Body of pancreas (tissue), 4 donors: ENCODE data around the gene CTCF. TPM values are rescaled to one million over a fixed set of nuclear protein-coding genes. Genes with fewer than 3 reads are reported as not detected.

Experiments used
- ATAC-seq: fragments of 150-250 bp; one replicate; pipeline ENCODE4 v1.9.1; 2016
- DNase-seq, 4 donors: peaks; one replicate each; pipeline ENCODE4 v3.0.0-alpha.2; 2019
- H3K27ac ChIP-seq, 4 donors: fragments of 200-600 bp; sonication (generic); 1 replicate in 3 of 4; 2 replicates in 1 of 4; pipeline versions ENCODE4 v1.5.1 to v1.6.1; 2016 to 2019; ENCODE audit warnings: mild to moderate bottlenecking in 1 of 4, mixed read lengths in 1 of 4, moderate library complexity in 1 of 4
- H3K27me3 ChIP-seq, 2 donors: fragments of 200-600 bp; sonication (generic); one replicate each; pipeline ENCODE4 v1.6.0; 2016; ENCODE audit warnings: mild to moderate bottlenecking in 1 of 2
- H3K36me3 ChIP-seq, 2 donors: fragments of 200-600 bp; sonication (generic); replicated peaks in 1 of 2; 2 replicates each; pipeline ENCODE4 v1.5.1; 2016; ENCODE audit warnings: low read depth in 2 of 2; ENCODE audit not compliant: insufficient read depth in 1 of 2
- H3K4me1 ChIP-seq: fragments of 200-600 bp; sonication (generic); one replicate; pipeline ENCODE4 v1.6.0; 2016
- H3K4me3 ChIP-seq, 2 donors: fragments of 200-600 bp; sonication (generic); 1 replicate in 1 of 2; 2 replicates in 1 of 2; pipeline ENCODE4 v1.5.1; 2016 to 2019
- H3K9me3 ChIP-seq, 3 donors: fragments of 200-600 bp; sonication (generic); 1 replicate in 2 of 3; 2 replicates in 1 of 3; pipeline ENCODE4 v1.5.1; 2016
- POLR2A ChIP-seq, 3 donors: fragments of 450-650 bp; IDR thresholded peaks; one replicate each; pipeline ENCODE4 v1.6.1; 2016; ENCODE audit warnings: antibody characterized with exemption in 3 of 3, mild to moderate bottlenecking in 2 of 3
- WGBS, 2 donors: methylation state at CpG; one replicate each; pipeline ENCODE4 v1.1.5; 2017; 5-methylcytosine and 5-hydroxymethylcytosine counted together
- intact Hi-C: fragments of 100-400 bp; cut with DNase I; formaldehyde crosslinking; loops from one replicate; pipeline ENCODE4 v1.15.1; 2023
- total RNA-seq, 2 donors: library from RNA; depleted of rRNA; stranded (reverse); fragments of >200 nt; gene quantifications; one replicate each; pipeline ENCODE4 v1.1.0, GENCODE V29; 2016
- TF ChIP-seq, protein P1 (sequence below), 7 experiments: fragments of 450-650 bp in 4 of 7; fragments of 200-600 bp in 3 of 7; sonication (generic) in 3 of 7; IDR thresholded peaks; one replicate each; pipeline ENCODE4 v1.5.1; 2016 to 2019; ENCODE audit warnings: antibody characterized with exemption in 7 of 7

Gene CTCF
- total RNA-seq, 2 donors from 2014 or later: 24.4 to 33.0 TPM

DNA sequence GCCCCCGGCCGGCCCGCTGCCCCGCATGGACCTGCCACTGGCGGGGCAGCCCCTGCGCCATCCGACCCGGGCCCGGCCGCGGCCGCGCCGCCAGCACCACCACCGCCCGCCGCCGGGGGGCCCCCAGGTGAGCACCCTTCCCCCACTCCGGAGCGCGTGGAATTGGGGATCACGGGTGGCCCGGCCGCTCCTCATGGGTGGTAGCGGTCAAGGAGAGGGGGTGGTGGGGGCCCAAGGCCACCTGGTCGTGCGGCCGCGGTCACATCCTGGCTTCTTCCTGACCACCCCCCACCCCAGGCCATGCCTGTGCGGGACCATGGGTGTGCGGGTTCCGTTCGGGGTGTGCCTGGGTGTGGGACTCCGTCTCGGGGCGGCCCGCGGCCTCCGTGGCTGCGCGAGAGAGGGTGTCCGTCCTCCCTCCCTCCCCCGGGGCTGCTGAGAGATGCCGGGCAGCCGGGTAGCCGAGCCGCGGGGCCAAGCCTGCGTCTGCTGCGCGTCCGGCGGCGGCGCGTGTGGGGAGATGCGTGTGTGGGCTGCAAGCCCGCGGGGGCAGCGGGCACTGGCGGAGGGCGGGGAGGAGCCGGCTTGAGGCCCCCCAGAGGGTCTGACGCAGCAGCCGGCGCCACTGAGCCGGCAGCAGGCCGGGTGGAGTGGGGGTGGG, 90.9 kb downstream of the CTCF start:
- intact Hi-C loops: no loop called here
- Histone ChIP-seq H3K4me3 (no peak overlapping the region), H3K9me3 (no peaks in the 10 kb centered on the region), H3K27me3 (peaks cover 0 to 13% of the 10 kb centered on the region in 2 donors), H3K36me3 (no peaks in the 10 kb centered on the region), H3K4me1 (peaks cover 14% of the 10 kb centered on the region), H3K27ac (no peak overlapping the region)
- TF ChIP-seq POLR2A (IDR thresholded peaks at IDR 0.05): no peak
- TF ChIP-seq, protein P1, sequence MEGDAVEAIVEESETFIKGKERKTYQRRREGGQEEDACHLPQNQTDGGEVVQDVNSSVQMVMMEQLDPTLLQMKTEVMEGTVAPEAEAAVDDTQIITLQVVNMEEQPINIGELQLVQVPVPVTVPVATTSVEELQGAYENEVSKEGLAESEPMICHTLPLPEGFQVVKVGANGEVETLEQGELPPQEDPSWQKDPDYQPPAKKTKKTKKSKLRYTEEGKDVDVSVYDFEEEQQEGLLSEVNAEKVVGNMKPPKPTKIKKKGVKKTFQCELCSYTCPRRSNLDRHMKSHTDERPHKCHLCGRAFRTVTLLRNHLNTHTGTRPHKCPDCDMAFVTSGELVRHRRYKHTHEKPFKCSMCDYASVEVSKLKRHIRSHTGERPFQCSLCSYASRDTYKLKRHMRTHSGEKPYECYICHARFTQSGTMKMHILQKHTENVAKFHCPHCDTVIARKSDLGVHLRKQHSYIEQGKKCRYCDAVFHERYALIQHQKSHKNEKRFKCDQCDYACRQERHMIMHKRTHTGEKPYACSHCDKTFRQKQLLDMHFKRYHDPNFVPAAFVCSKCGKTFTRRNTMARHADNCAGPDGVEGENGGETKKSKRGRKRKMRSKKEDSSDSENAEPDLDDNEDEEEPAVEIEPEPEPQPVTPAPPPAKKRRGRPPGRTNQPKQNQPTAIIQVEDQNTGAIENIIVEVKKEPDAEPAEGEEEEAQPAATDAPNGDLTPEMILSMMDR (IDR thresholded peaks at IDR 0.05): peak in 4 of 7 experiments; percentile 25 to 44 (median 34)
- ATAC-seq (peak; percentile 39), DNase-seq (no peak)
- 6% methylated on average over 50 of the region's 68 CpGs; no CpG with 5 or more reads in 1 of the 2 donors for WGBS, 2 donors

DNA sequence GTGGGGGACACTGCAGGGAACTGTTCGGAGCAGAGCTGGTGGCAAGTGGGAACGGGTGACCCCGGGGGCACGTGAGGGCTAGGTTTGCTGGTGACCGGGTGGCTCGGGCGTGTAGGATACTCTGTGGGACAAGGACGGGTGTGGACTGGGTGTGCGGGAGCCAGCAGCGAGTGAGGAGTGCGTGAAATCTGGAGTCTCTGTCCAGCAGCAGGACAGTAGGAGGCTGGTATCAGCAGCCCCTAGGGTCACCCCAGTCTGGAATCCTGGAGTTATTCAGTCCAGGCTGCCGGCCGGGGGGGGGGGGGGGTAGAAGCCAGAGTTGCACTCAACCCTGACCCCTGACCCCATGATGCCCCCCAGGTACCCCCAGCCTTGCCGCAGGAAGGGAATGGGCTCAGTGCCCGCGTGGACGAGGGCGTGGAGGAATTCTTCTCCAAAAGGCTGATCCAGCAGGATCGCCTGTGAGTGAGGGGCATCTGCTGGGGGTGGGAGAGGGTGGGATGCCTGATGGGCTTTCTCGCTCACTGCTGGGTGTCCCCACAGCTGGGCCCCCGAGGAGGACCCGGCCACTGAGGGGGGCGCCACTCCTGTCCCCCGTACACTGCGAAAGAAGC, 91.6 kb downstream of the CTCF start:
- no peaks in the 10 kb centered on the region for H3K36me3 ChIP-seq
- intact Hi-C loops: no loop called here
- H3K27ac ChIP-seq: no peak overlapping the region
- ATAC-seq: no peak
- no peak for TF ChIP-seq POLR2A (IDR thresholded peaks at IDR 0.05)
- TF ChIP-seq, protein P1 (IDR thresholded peaks at IDR 0.05): no peak
- 30 to 31% methylated on average over 2 to 19 of the region's 25 CpGs for WGBS, 2 donors
- H3K4me3 ChIP-seq: no peak overlapping the region
- peaks cover 0 to 13% of the 10 kb centered on the region in 2 donors for H3K27me3 ChIP-seq
- no peaks in the 10 kb centered on the region for H3K9me3 ChIP-seq
- H3K4me1 ChIP-seq: peaks cover 13% of the 10 kb centered on the region
- no peak for DNase-seq

DNA sequence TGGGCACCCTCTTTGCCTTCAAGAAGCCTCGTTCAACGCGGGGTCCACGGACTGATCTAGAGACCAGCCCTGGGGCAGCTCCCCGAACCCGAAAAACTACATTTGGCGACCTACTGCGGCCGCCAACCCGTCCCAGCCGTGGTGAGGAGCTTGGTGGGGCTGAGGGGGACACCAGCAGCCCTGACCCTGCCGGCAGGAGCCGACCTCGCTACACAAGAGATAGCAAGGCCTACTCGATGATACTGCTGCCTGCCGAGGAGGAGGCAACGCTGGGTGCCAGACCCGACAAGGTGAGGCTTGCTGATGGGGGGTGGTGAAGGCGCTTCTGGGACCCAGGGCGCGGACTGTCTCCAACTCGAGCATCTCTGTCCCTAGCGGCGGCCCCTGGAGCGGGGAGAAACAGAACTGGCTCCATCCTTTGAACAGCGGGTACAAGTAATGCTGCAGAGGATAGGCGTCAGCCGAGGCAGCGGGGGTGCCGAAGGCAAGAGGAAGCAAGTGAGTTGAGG, 92.1 kb downstream of the CTCF start:
- peaks cover 0 to 13% of the 10 kb centered on the region in 2 donors for H3K27me3 ChIP-seq
- intact Hi-C loops: no loop called here
- H3K4me3 ChIP-seq: no peak overlapping the region
- H3K36me3 ChIP-seq: no peaks in the 10 kb centered on the region
- peaks cover 19% of the 10 kb centered on the region for H3K4me1 ChIP-seq
- ATAC-seq: no peak
- TF ChIP-seq POLR2A (IDR thresholded peaks at IDR 0.05): no peak
- TF ChIP-seq, protein P1 (IDR thresholded peaks at IDR 0.05): no peak
- no peaks in the 10 kb centered on the region for H3K9me3 ChIP-seq
- H3K27ac ChIP-seq: no peak overlapping the region
- no peak for DNase-seq
- WGBS, 2 donors: 57 to 59% methylated on average over 16 to 30 of the region's 30 CpGs

DNA sequence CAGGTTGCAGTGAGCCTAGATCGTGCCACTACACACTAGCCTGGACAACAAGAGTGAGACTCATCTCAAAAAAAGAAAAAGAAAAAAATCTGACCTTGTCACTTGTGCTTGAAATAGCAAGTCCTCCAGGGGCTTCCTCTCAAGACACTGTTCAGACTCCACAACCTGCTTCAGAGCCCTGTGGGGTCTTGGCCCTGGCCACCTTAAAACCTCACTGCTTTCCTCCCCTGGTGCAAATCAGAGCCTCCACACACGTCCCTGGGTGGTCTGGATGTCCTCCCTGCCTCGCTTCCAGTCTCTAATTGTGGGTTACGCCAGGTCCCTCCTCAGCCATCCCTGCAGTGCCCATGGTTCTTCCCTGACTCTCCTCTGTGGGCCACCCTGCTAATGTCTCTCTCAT, 93.0 kb downstream of the CTCF start:
- peaks cover 0 to 13% of the 10 kb centered on the region in 2 donors for H3K27me3 ChIP-seq
- 76 to 79% methylated on average over 4 of the region's 4 CpGs for WGBS, 2 donors
- H3K9me3 ChIP-seq: no peaks in the 10 kb centered on the region
- TF ChIP-seq, protein P1 (IDR thresholded peaks at IDR 0.05): no peak
- no peak for TF ChIP-seq POLR2A (IDR thresholded peaks at IDR 0.05)
- intact Hi-C loops: loop anchor here (5.0 kb wide), 1 partner anchor 98 kb away; no protein-coding TSS in a partner anchor
- H3K36me3 ChIP-seq: no peaks in the 10 kb centered on the region
- no peak overlapping the region for H3K4me3 ChIP-seq
- DNase-seq (no peak), ATAC-seq (no peak)
- no peak overlapping the region for H3K27ac ChIP-seq
- H3K4me1 ChIP-seq: peaks cover 23% of the 10 kb centered on the region
